GM19452 (cell line): ENCODE data around the gene DDIT3.
"Not testable (repeated sequence)": the region's sequence is repeated elsewhere in the genome, so short reads cannot be mapped to it uniquely, and the experiment has no call there.

Experiments used
- ATAC-seq: cut with Tn5 transposase; IDR thresholded peaks from one replicate; pipeline ENCODE4 v1.9.1; 2021; ENCODE audit not compliant: unreplicated experiment

The DDIT3 gene

GRCh38 chr12:57514246-57514645, 6.1 kb downstream of the DDIT3 start:
- not testable (repeated sequence) for ATAC-seq

GRCh38 chr12:57513677-57514076, 6.6 kb downstream of the DDIT3 start:
- ATAC-seq = not testable (repeated sequence)

DNA sequence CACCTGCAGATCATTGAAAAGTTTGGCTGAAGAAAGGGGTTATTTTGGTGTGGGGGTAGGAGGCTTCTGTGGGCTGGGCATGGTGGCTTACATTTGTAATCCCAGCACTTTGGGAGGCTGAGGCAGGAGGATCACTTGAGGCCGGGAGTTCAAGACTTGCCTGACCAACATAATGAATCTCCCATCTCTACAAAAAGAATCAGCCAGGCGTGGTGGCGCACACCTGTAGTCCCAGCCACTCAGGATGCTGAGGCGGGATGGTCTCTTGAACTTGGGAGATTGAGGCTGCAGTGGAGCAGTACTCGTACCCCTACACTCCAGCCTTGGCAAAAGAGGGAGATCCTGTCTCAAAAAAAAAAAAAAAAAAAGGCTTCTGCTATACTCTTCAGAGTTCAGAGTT, 7.0 kb downstream of the DDIT3 start:
- ATAC-seq = no peak

DNA sequence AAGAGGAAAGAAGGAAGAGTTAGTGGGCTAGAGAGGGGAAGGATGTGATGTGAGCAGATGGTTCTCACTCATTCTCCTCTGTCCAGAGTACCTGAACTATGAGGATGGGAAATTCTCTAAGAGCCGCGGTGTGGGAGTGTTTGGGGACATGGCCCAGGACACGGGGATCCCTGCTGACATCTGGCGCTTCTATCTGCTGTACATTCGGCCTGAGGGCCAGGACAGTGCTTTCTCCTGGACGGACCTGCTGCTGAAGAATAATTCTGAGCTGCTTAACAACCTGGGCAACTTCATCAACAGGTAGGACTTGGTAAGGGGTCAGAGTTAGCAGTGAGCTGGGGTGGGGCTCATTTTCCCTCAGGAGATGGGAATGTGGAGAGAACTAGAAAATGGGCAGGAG, 7.6 kb downstream of the DDIT3 start:
- ATAC-seq = no peak

- ATAC-seq = no peak
Observed at GRCh38 chr12:57511588-57512325, 8.6 kb downstream of the DDIT3 start.

DNA sequence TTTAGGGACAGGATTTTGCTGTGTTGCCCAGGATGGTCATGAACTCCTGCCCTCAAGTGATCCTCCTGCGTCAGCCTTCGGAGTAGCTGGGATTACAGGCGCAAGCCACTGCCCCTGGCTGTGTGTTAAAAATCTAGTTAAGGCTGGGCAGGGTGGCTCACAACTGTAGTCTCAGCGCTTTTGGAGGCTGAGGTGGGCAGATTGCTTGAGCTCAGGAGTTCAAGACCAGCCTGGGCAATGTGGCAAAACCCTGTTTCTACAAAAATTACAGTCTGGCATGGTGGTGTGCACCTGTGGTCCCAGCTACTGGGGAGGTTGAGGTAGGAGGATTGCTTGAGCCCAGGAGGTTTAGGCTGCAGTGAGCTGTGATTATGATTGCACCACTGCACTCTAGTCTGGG, 9.2 kb downstream of the DDIT3 start:
- no peak for ATAC-seq

- not testable (repeated sequence) for ATAC-seq
Observed at GRCh38 chr12:57507796-57508195, 12.5 kb downstream of the DDIT3 start.

GRCh38 chr12:57506541-57506940, 13.8 kb downstream of the DDIT3 start:
- ATAC-seq = not testable (repeated sequence)

- not testable (repeated sequence) for ATAC-seq
Observed at GRCh38 chr12:57502311-57502969, 17.9 kb downstream of the DDIT3 start.

DNA sequence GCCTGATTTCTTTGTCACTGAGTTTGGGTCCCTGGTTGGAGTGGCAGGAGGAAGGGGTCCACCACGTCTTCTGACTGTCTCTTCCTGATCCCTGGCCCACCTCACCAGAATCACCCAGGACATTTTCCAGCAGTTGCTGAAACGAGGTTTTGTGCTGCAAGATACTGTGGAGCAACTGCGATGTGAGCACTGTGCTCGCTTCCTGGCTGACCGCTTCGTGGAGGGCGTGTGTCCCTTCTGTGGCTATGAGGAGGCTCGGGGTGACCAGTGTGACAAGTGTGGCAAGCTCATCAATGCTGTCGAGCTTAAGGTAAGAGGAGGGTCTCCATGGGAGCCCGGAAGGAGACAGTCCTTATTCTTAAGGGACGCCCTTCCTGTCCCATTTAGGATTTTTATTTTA, 20.1 kb downstream of the DDIT3 start:
- ATAC-seq = no peak

GRCh38 chr12:57498571-57498970, 21.7 kb downstream of the DDIT3 start:
- ATAC-seq = no peak

GRCh38 chr12:57498132-57498502, 22.2 kb downstream of the DDIT3 start:
- ATAC-seq = no peak

DNA sequence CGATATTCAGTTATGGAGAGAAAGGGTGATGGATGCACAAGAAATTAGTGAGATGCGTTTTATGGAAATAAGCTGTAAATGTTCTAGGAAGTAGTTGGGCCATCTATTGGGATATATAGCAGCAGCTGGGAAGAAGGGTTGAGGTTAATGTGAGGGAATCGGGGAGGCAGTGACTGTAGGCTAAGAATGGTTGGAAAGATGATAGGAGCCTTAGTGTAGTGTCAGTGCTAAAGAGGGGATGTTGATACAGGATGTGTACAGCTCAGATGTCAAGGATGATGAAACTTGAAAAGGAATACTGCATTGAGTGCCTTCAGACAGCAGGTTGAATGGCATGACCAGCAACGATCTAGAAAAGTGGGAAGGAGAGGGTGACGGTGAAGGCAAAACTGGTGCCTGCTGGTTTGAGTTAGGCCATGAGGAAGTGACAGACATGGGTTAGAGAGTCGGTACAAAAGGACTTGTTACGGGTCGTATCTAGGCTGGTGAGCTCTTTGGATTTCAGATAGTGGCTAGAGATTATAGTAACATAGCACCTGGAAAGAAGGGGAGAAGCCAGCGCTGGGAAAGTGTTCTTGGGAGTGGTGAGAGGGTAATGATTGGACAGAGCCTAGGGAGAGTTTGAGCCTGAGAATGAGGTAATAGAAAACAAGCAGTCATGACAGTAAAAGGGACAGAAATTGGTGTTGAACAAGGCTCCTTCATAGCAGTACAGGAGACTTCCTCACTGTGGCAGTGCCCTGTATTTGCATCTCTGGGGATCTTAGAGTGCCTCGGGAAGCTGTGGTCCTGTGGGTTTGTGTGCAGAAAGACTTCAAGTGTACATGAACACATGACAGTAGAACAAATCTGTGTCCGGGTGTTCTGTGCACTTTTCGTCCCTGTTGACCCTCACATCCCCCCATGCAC, 22.8 kb downstream of the DDIT3 start:
- ATAC-seq = no peak

- ATAC-seq = no peak
Observed at GRCh38 chr12:57496822-57497221, 23.5 kb downstream of the DDIT3 start.

DNA sequence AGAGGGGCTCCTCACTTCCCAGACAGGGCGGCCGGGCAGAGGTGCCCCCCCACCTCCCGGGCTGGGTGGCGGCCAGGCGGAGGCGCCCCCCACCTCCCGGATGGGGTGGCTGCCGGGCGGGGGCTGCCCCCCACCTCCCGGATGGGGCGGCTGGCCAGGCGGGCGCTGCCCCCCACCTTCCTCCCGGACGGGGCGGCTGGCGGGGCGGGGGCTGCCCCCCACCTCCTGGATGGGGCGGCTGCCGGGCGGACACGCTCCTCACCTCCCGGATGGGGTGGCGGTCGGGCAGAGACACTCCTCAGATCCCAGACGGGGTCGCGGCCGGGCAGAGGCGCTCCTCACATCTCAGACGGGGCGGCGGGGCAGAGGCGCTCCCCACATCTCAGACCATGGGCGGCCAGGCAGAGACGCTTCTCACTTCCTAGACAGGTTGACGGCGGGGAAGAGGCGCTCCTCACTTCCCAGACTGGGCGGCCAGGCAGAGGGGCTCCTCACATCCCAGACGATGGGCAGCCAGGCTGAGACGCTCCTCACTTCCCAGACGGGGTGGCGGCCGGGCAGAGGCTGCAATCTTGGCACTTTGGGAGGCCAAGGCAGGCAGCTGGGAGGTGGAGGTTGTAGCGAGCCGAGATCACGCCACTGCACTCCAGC, 25.1 kb downstream of the DDIT3 start:
- ATAC-seq = not testable (repeated sequence)

GRCh38 chr12:57491393-57492280, 28.7 kb downstream of the DDIT3 start:
- no peak for ATAC-seq

- no peak for ATAC-seq
Observed at GRCh38 chr12:57490126-57490525, 30.2 kb downstream of the DDIT3 start.

DNA sequence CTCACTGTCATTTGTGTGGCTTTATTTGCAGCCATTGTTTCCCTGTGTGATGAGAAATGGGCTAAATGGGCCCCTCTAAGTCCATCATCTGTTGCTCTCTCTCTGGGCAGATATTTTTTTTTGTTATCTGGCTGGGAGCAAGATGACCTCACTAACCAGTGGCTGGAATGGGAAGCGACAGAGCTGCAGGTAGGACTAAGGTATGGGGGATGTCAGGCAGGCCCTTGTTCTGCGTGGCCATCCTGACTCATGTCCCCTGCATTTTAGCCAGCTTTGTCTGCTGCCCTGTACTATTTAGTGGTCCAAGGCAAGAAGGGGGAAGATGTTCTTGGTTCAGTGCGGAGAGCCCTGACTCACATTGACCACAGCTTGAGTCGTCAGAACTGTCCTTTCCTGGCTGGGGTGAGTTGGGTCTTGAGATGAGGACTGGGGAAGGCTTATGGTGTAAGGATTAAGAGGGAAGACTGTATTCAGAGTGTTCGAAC, 31.1 kb downstream of the DDIT3 start:
- no peak for ATAC-seq

GRCh38 chr12:57488402-57489156, 31.7 kb downstream of the DDIT3 start:
- no peak for ATAC-seq
